ENCODE data around the gene RNF141.

DNA sequence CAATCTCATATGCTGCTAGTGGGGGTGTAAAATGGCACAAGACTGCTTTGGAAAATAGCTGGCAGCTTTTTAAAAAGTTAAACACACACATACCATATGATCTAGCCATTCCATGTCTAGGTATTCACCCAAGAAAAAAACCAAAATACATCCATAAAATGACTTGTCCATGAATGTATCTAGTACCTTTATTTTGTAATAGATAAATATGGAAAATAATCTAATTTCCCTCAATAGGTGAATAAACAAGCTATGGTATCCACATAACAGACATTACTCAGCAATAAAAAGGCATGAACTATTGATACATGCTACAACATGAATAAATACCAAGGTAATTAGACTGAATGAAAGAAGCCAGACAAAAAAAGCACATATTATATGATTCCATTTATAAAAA is 22.9 kb downstream of the RNF141 start:
- TF ChIP-seq EZH2 (IDR thresholded peaks at IDR 0.05) (no peak), POLR2AphosphoS5 (IDR thresholded peaks at IDR 0.05; ENCODE audit: borderline replicate concordance, low read depth, low read length) (no peak)

Measured in SK-N-MC (cell line).